Urinary bladder (tissue), 4 donors: Measurements from ENCODE around the gene NOB1. TPM values are rescaled to one million over a fixed set of nuclear protein-coding genes. Genes with fewer than 3 reads are reported as not detected.

Source experiments
- DNase-seq: peaks from one replicate; pipeline ENCODE4 v3.0.0-alpha.2; 2015; ENCODE audit errors: extremely low spot score
- H3K27ac ChIP-seq: one replicate; pipeline ENCODE4 v1.5.1; 2013; ENCODE audit warnings: low read depth, mild to moderate bottlenecking, moderate library complexity
- H3K36me3 ChIP-seq: one replicate; pipeline ENCODE4 v1.6.1; 2013; ENCODE audit warnings: mild to moderate bottlenecking, moderate library complexity; ENCODE audit not compliant: insufficient read depth
- H3K4me1 ChIP-seq: one replicate; pipeline ENCODE4 v1.6.1; 2013; ENCODE audit warnings: mild to moderate bottlenecking, moderate library complexity; ENCODE audit not compliant: insufficient read depth
- H3K4me3 ChIP-seq: one replicate; pipeline ENCODE4 v1.5.1; 2013; ENCODE audit warnings: low read depth, low read length
- WGBS: extraction: QIAGEN DNeasy Blood & Tissue Kit; methylation state at CpG from one replicate; pipeline ENCODE4 v1.1.7; 2013; 5-methylcytosine and 5-hydroxymethylcytosine counted together
- polyA plus RNA-seq: library from polyadenylated mRNA; stranded (reverse); fragments of 200-250 nt; gene quantifications from one replicate; pipeline ENCODE4 v1.2.3, GENCODE V29; 2013
- total RNA-seq: library from RNA; depleted of rRNA; stranded (reverse); fragments of >200 nt; gene quantifications from one replicate; pipeline ENCODE4 v1.2.3, GENCODE V29; 2014
- donor health status: healthy with polysubstance abuse.
- donor health status: healthy.

NOB1 gene
- total and polyA plus RNA-seq, 2 donors = 9.8 to 48.7 TPM

DNA sequence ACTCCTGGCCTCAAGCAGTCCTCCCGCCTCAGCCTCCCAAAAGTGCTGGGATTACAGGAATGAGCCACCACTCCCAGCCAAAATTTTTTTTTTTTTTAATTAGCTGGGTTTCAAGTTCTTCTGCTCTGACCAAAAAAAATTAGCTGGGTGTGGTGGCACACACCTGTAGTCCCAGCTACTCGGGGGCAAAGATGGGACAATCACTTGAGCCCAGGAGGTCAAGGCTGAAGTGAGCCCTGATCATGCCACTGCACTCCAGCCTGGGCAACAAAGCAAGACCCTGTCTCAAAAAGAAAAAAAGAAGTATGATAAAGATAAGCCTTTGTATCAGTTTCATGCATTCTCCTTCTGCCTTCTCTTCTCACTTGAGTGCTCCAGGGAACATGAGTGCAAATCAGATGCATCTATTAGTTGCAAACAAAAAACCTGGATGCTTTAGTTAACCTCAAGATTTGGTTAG is 30.3 kb downstream of the NOB1 start:
- no peaks in the 10 kb centered on the region for H3K36me3 ChIP-seq
- no peak for DNase-seq
- H3K4me1 ChIP-seq = no peaks in the 10 kb centered on the region
- no peak overlapping the region for H3K4me3 ChIP-seq
- over 99% methylated on average over 2 of the region's 2 CpGs for WGBS
- no peak overlapping the region for H3K27ac ChIP-seq

DNA sequence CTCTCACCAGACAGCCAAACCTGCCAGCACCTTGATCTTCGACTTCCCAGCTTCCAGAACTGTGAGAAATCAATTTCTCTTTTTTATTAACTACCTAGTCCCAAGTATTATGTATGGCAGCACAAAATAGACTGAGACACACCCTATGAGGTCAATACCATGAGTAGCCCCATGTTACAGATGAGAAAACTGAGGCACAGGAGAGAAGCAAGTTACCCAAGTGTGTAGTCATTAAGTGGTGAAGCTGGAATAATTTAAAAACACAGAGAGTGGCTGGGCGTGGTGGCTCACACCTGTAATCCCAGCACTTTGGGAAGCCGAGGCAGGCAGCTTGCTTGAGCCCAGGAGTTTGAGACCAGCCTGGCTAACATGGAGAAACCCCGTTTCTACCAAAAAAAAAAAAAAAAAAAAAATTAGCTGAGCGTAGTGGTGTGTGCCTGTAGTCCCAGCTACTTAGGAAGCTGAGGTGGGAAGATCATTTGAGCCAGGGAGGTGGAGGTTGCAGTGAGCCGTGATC is 33.2 kb downstream of the NOB1 start:
- H3K36me3 ChIP-seq = no peaks in the 10 kb centered on the region
- no peak overlapping the region for H3K4me3 ChIP-seq
- 91% methylated on average over 6 of the region's 6 CpGs for WGBS
- H3K4me1 ChIP-seq = no peaks in the 10 kb centered on the region
- no peak for DNase-seq
- H3K27ac ChIP-seq = no peak overlapping the region

DNA sequence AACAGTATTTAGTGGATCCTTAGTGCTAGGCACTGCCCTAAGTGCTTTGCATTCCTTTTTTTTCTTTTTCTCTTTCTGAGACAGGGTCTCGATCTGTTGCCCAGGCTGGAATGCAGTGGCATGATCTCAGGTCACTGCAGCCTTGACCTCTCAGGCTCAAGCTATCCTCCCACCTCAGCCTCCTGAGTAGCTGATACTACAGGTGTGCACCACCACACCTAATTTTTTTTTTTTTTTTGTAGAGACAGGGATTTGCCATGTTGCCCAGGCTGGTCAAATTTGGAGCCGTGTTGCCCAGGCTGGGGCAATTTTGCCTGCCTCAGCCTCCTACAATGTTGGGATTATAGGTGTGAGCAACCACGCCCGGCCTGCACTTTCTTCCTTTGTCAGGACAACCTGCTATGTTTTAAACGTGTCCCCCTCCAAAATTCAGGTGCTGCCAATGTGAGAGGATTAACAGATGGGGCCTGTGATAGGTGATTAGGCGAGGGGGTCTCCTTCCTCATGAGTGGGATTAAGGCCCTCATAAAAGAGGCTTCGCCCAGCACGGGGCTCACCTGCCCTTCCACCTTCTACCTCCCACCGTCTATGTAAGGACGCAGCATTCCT is 33.8 kb downstream of the NOB1 start:
- DNase-seq = no peak
- WGBS = 92% methylated on average over 10 of the region's 10 CpGs
- H3K4me1 ChIP-seq = no peaks in the 10 kb centered on the region
- H3K27ac ChIP-seq = no peak overlapping the region
- H3K4me3 ChIP-seq = no peak overlapping the region
- H3K36me3 ChIP-seq = no peaks in the 10 kb centered on the region

DNA sequence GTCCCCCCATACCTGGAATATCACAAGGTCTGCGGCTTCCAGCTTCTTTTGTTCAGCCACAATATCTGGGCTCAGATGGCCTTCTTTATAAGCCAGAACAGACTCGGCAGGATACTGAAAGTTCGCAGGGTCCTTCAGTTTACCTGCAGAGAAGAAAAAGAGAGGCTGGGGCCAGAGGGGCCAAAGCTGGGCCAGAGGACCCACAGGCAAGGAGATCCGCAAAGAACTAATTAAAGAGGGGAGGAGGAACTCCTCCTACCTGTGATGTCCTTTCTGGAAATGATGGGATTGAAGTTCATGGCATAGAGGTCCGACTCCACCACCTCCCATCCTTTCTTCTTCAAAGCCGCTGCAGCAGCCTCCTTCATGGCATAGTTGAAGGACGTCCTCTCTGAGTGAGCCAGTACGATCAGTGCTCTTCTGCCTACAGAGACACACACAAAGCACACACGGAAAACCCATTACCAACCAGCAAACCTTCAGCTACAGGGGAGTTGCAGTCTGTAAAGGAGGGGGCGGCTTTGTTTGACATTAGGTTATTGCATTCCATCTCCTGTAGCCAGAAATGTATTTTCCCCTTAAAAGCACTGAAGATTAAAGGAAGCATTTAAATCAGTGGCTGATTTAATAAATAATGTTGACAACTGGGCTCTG is 36.5 kb downstream of the NOB1 start:
- Histone ChIP-seq H3K36me3 (no peaks in the 10 kb centered on the region), H3K4me3 (no peak overlapping the region), H3K4me1 (no peaks in the 10 kb centered on the region), H3K27ac (no peak overlapping the region)
- WGBS = 80% methylated on average over 10 of the region's 10 CpGs
- no peak for DNase-seq

DNA sequence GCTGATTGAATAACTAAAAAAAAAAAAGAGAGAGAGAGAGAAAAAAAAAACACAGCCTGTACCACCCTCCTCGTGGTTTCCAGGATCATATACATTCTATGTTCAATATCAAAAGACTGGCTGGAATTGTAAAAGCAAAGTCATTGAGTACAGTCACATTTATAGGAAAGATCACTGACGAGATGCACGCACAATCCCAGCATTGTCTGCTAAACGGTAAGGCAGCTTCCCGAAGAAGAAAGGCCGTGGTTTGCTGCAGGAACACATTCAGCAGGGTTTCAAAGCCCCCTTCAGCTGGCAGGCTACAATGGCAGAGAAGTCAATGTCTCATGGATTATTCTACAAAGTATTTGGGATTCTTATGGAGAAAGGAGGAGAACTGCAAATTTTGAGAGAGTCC is 37.7 kb downstream of the NOB1 start:
- H3K4me1 ChIP-seq = no peaks in the 10 kb centered on the region
- H3K27ac ChIP-seq = no peak overlapping the region
- DNase-seq = no peak
- H3K4me3 ChIP-seq = no peak overlapping the region
- WGBS = 82% methylated on average over 6 of the region's 6 CpGs
- H3K36me3 ChIP-seq = no peaks in the 10 kb centered on the region

DNA sequence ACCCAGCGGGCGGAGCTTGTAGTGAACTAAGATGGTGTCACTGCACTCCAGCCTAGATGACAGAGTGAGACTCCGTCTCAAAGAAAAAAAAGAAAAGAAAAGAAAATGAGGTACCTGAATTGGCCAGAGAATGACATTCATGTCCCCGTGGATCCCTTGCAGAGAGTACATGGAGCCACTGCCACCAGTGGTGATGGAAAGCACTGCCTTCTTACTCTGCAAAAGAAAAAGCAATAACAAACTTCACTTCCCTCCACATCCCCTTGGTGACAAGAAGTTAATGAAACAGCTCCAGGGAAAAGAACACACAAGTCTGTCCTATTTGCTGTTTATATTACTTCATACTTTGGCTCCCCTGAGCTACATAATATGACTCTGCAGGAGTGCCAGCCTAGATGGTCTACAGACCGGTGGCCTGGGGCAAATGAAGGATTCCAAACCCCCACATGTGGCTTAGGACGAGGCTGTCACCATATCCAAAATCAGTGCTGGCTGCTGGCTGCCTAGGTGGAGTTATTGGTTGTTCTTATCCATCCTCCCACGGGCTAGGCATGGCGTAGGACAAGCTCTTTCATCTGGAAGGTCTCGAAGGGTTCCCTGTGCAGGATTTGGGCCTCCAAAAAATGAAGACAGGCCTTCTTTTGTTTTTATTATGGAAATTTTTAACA is 41.7 kb downstream of the NOB1 start:
- WGBS = 91% methylated on average over 9 of the region's 9 CpGs
- H3K27ac ChIP-seq = no peak overlapping the region
- H3K4me3 ChIP-seq = no peak overlapping the region
- no peaks in the 10 kb centered on the region for H3K4me1 ChIP-seq
- H3K36me3 ChIP-seq = no peaks in the 10 kb centered on the region
- no peak for DNase-seq

DNA sequence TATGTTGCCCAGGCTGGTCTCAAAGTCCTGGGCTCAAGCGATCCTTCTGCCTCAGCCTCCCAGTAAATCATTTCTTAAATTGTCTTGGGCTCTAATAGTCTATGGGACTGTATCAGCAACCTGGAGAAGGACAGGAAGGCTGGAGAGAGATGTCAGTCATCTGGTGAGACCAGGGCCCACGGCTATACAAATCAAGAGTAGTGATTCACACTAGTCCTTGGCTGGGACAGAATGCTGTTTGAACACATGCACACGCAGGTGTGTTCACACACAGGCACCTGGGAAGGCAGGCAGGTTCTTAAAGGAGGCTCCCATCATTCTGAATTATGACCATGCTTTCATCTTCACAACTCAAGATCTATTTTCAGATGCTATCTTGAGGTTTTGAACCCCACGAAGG is 42.4 kb downstream of the NOB1 start:
- WGBS = 90% methylated on average over 4 of the region's 4 CpGs
- DNase-seq = no peak
- Histone ChIP-seq H3K4me1 (no peaks in the 10 kb centered on the region), H3K36me3 (no peaks in the 10 kb centered on the region), H3K27ac (no peak overlapping the region), H3K4me3 (no peak overlapping the region)

DNA sequence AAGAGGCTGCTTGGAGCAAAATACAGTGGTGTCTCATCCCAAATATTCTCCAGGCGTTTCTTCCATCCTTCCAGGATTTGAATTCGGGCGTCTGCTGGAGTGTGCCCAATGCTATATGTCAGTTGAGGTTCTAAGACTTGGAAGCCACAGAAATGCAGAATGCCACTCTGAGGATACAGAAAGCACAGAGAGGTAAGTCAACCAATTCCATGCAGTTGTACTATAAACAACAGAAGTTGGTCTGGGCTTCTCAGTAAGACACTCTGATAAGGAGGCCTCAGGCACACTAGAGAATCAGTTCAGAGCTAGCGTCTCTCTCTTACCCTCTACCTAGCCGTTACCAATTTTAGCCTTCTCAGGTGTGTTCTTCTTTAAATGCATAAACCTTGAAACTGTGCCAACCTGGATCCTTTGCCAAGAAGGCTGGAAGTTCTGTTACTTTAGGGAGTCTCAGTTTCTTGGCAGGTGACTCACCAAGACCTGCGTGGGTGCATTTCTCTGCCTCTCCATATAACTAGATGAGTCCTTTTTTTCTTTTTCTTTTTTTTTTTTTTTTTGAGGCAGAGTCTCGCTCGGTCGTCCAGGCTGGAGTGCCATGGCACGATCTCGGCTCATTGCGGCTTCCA is 43.5 kb downstream of the NOB1 start:
- Histone ChIP-seq H3K4me1 (no peaks in the 10 kb centered on the region), H3K27ac (no peak overlapping the region), H3K36me3 (no peaks in the 10 kb centered on the region), H3K4me3 (no peak overlapping the region)
- DNase-seq = no peak
- 74% methylated on average over 12 of the region's 12 CpGs for WGBS

DNA sequence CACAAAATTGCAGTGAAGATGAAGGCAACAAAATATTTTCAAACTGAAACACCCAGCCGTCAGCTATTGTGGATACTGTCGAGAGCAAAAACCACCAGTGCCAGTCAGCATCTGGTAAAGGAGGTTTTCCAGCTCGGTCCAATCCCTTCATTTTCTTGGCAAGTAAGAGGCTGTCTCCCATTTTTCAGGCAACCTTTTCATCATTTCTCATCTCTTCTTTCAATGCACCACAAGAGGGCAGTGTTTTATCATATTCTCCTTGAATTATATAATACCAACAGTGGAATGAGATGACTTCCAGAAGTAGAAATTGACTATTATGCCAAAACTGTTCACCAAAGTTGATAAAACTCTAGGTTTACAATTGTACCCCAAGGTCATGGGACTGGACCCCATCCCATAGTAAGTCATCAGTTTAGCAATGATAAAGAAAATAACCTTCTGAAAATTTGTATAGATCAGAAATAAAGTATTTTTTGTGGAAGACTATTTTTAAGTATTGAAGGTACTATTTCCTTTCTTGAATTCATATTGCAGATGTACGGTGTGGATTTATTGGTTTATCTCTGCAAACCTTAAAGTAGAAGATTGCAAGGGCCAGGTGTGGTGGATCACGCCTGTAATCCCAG is 45.2 kb downstream of the NOB1 start:
- peak; percentile 59 for DNase-seq
- Histone ChIP-seq H3K4me3 (no peak overlapping the region), H3K4me1 (no peaks in the 10 kb centered on the region), H3K36me3 (no peaks in the 10 kb centered on the region), H3K27ac (no peak overlapping the region)
- 36% methylated on average over 5 of the region's 5 CpGs for WGBS

DNA sequence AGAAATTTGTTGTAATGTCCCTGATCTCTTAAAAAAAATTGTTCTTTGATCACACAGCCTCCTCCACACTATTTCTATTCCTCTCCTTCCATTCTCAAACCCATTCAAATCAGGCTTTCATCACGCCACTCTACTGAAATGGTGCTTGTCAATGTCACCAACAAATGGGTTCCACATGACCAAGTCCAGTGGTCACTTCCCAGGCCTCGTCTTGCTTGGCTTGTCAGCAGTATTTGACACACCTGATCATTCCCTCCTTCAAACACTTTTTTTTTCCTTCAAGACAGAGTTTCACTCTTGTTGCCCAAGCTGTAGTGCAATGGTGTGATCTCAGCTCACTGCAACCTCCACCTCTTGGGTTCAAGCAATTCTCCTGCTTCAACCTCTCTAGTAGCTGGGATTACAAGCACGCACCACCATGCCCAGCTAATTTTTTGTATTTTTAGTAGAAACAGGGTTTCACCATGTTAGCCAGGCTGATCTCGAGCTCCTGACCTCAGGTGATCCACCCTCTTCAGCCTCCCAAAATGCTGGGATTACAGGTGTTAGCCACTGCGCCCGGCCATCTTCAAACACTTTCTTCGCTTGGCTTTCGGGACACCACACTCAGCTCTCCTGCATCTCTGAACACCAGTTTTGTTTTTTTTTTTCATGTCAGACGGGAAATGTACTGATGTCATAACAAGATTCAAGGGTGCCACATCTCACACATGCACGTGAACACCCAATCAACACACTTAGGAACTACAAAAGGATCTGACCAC is 46.6 kb downstream of the NOB1 start:
- DNase-seq = no peak
- H3K27ac ChIP-seq = no peak overlapping the region
- no peaks in the 10 kb centered on the region for H3K36me3 ChIP-seq
- no peak overlapping the region for H3K4me3 ChIP-seq
- no peaks in the 10 kb centered on the region for H3K4me1 ChIP-seq
- WGBS = 86% methylated on average over 10 of the region's 10 CpGs

DNA sequence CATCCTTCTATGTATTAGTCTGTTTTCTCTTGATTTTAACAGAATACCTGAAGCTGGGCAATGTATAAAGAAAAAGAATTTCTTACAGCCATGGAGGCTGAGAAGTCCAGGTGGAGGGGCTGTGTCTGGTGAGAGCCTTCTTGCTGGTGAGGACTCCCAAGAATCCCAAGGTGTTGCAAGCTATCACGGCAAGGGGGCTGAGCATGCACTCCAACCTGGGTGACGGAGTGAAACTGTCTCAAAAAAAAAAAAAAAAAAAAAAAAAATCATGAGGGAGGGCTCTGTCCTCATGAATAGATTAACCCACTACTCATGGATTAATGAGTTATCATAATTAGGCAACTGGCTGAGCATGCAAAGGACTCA is 47.8 kb downstream of the NOB1 start:
- no peaks in the 10 kb centered on the region for H3K4me1 ChIP-seq
- H3K36me3 ChIP-seq = no peaks in the 10 kb centered on the region
- H3K27ac ChIP-seq = no peak overlapping the region
- no peak for DNase-seq
- WGBS = 89% methylated on average over 2 of the region's 2 CpGs
- no peak overlapping the region for H3K4me3 ChIP-seq

DNA sequence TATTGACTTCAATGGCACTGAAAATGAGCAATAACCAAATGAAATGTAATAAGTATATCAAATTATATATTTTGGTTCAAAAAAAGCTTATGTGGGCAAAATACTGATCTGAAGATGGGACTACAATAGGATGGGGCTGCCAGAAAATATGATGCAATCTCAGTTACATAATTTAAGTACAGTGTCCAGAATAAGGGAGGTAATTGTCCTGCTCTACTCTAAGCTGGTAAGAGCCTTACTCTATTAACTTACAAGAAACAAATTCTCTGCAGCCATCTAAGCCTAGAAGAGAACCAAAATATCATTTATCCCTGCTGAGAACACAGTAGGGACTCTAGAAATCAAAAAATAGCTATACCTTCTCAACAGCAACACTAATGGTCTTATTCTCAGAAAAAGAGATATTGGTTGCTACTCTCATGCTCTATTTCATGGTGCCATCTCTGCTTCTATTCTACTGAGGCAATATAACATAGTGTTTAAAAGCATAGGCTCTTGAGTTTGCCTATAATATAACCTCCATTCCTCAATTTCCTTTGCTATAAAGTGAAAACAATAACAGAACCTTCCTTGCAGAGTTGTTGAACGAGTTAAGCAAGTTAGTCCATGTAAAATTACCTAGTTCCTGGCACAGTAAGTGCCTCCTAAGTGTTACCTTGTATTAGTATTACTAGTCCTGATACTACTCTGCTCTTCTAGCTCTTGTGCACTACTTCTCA is 48.3 kb downstream of the NOB1 start:
- no peak for DNase-seq
- Histone ChIP-seq H3K4me3 (no peak overlapping the region), H3K27ac (no peak overlapping the region), H3K4me1 (no peaks in the 10 kb centered on the region), H3K36me3 (no peaks in the 10 kb centered on the region)
- 73% methylated on average over 1 of the region's 1 CpG for WGBS
